ENCODE data around the gene EIF2S2.

GRCh38 chr20:34083781-34084180, 28.3 kb downstream of the EIF2S2 start:
- TF ChIP-seq POLR2AphosphoS5 (IDR thresholded peaks at IDR 0.05; ENCODE audit: low read depth), result no peak
- no peak for TF ChIP-seq CTCF (IDR thresholded peaks at IDR 0.05; ENCODE audit: insufficient read depth, low read length)
- no peak for TF ChIP-seq REST (IDR thresholded peaks at IDR 0.05; ENCODE audit: insufficient replicate concordance, low read depth)
- no peak for TF ChIP-seq GABPA (IDR thresholded peaks at IDR 0.05; ENCODE audit: low read depth)
